ENCODE data around the gene SCN4A.

DNA sequence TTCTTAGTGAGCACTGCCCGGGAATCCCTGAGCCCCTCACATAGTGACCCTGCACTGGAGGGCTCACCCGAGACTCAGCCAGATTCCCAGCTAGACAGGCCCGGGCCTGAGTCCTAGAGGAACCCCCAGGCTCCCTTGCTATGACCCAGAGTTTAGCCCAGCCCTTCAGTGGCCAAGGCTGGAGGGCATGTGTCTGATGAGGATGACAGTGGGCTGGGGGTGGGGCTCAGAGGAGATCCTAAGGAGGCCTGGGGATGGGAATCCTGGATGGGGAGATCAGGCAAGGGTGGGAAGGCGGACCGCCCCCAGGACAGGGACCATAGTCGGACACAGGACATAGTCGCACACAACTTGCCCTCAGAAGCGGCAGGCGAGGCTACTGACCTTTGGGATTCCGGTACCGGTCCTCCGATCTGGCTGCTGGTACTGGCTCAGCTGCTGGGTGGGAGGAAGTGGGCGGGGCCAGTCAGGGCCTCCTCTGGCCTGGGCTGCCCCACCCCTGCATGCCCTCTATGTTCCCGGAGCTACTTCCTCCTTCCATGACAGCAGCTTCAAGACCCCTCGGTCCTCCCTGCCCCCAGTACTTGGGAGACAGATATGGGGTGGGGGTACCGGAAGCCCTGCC lies 41.7 kb downstream of the SCN4A start:
- TF ChIP-seq, protein P1, sequence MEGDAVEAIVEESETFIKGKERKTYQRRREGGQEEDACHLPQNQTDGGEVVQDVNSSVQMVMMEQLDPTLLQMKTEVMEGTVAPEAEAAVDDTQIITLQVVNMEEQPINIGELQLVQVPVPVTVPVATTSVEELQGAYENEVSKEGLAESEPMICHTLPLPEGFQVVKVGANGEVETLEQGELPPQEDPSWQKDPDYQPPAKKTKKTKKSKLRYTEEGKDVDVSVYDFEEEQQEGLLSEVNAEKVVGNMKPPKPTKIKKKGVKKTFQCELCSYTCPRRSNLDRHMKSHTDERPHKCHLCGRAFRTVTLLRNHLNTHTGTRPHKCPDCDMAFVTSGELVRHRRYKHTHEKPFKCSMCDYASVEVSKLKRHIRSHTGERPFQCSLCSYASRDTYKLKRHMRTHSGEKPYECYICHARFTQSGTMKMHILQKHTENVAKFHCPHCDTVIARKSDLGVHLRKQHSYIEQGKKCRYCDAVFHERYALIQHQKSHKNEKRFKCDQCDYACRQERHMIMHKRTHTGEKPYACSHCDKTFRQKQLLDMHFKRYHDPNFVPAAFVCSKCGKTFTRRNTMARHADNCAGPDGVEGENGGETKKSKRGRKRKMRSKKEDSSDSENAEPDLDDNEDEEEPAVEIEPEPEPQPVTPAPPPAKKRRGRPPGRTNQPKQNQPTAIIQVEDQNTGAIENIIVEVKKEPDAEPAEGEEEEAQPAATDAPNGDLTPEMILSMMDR (IDR thresholded peaks at IDR 0.05; ENCODE audit: poor library complexity), result no peak
- no peak for TF ChIP-seq EZH2 (IDR thresholded peaks at IDR 0.05; ENCODE audit: borderline replicate concordance)
- TF ChIP-seq EZH2phosphoT487 (IDR thresholded peaks at IDR 0.05; ENCODE audit: low read depth, severe bottlenecking, unreplicated experiment), result no peak
